ENCODE measurements around the gene GP1BA. TPM values are rescaled to one million over a fixed set of nuclear protein-coding genes. Genes with fewer than 3 reads are reported as not detected.

The GP1BA gene
- polyA plus RNA-seq, 1 donor from 2014 or later, result not detected

DNA sequence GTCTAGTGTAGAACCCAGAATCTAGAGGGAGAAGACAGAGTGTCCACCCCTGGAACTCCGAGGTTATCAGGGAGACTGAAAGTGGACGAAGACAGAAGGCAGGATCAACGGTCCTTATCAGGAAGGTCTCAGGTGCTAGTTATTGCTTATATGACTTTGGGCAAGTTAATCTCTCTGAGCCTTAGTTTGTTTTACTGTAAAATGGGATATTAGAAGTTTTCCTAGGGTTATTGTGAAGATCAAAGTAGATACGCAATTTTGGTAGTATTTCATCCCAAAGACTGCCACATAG, 9.2 kb downstream of the GP1BA start:
- Histone ChIP-seq H4K20me1 (ENCODE audit: insufficient read depth) (no peaks in the 10 kb centered on the region), H3K9me2 (ENCODE audit: insufficient read depth, low read length) (no peaks in the 10 kb centered on the region), H3K9me3 (ENCODE audit: low read length) (no peaks in the 10 kb centered on the region), H3K36me3 (ENCODE audit: insufficient read depth, low read length) (no peaks in the 10 kb centered on the region), H3K27me3 (ENCODE audit: insufficient read depth, low read depth, low read length) (no peaks in the 10 kb centered on the region), H3K9ac (ENCODE audit: low read length) (peak overlapping the region; percentile 92), H3K4me3 (ENCODE audit: low read length) (peak overlapping the region; percentile 83), H2AFZ (ENCODE audit: low read depth, low read length) (no peak overlapping the region), H3K27ac (ENCODE audit: low read length) (peak overlapping the region; percentile 97), H3F3A (ENCODE audit: insufficient read depth, low read length, poor library complexity, severe bottlenecking) (no peaks in the 10 kb centered on the region), H3K4me2 (ENCODE audit: low read length) (peak overlapping the region; percentile 86), H3K79me2 (replicated peaks; ENCODE audit: insufficient read depth, low read length) (peaks cover 23% of the 10 kb centered on the region)
- TF ChIP-seq RAD21 (conservative IDR thresholded peaks at IDR 0.05) (no peak), SMC3 (conservative IDR thresholded peaks at IDR 0.05; ENCODE audit: poor library complexity) (no peak)

DNA sequence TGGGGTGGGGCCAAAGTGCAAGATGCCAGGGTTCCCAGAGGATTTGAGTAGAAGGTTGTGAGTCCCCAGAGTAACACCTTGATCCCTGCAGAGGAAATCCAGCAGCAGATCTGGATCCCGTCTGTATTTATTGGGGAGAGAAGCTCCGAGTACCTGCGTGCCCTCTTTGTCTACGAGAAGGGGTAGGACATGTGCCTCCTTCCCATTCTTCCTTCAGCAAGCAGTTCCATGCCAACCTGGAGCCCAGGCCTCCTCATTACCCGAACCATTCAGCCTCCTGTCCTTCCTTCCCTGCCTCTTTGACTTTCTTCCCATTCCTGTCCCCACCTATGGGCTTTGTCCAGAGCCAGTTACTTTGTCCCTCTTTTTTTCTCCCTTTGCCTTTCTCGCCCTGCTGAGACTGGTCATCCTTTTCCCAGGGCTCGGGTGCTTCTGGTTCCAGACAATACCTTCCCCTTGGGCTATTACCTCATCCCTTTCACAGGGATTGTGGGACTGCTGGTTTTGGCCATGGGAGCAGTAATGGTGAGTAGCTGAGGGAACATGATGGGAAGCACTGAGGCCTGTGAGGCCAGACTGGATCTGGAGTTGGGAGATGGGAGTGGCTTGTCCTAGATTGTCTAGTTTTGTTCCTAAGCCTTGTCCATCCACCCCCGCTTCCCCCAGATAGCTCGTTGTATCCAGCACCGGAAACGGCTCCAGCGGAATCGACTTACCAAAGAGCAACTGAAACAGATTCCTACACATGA, 10.9 kb downstream of the GP1BA start:
- Histone ChIP-seq H3K9ac (ENCODE audit: low read length) (no peak overlapping the region), H3K36me3 (ENCODE audit: insufficient read depth, low read length) (no peaks in the 10 kb centered on the region), H3F3A (ENCODE audit: insufficient read depth, low read length, poor library complexity, severe bottlenecking) (no peaks in the 10 kb centered on the region), H3K27me3 (ENCODE audit: insufficient read depth, low read depth, low read length) (no peaks in the 10 kb centered on the region), H3K9me2 (ENCODE audit: insufficient read depth, low read length) (no peaks in the 10 kb centered on the region), H3K9me3 (ENCODE audit: low read length) (no peaks in the 10 kb centered on the region), H3K4me3 (ENCODE audit: low read length) (no peak overlapping the region), H3K79me2 (replicated peaks; ENCODE audit: insufficient read depth, low read length) (peaks cover 25% of the 10 kb centered on the region), H4K20me1 (ENCODE audit: insufficient read depth) (no peaks in the 10 kb centered on the region), H3K27ac (ENCODE audit: low read length) (no peak overlapping the region), H2AFZ (ENCODE audit: low read depth, low read length) (no peak overlapping the region), H3K4me2 (ENCODE audit: low read length) (no peak overlapping the region)
- TF ChIP-seq, protein P1, sequence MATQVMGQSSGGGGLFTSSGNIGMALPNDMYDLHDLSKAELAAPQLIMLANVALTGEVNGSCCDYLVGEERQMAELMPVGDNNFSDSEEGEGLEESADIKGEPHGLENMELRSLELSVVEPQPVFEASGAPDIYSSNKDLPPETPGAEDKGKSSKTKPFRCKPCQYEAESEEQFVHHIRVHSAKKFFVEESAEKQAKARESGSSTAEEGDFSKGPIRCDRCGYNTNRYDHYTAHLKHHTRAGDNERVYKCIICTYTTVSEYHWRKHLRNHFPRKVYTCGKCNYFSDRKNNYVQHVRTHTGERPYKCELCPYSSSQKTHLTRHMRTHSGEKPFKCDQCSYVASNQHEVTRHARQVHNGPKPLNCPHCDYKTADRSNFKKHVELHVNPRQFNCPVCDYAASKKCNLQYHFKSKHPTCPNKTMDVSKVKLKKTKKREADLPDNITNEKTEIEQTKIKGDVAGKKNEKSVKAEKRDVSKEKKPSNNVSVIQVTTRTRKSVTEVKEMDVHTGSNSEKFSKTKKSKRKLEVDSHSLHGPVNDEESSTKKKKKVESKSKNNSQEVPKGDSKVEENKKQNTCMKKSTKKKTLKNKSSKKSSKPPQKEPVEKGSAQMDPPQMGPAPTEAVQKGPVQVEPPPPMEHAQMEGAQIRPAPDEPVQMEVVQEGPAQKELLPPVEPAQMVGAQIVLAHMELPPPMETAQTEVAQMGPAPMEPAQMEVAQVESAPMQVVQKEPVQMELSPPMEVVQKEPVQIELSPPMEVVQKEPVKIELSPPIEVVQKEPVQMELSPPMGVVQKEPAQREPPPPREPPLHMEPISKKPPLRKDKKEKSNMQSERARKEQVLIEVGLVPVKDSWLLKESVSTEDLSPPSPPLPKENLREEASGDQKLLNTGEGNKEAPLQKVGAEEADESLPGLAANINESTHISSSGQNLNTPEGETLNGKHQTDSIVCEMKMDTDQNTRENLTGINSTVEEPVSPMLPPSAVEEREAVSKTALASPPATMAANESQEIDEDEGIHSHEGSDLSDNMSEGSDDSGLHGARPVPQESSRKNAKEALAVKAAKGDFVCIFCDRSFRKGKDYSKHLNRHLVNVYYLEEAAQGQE (IDR thresholded peaks at IDR 0.05; ENCODE audit: borderline replicate concordance), result no peak
- TF ChIP-seq EZH2 (IDR thresholded peaks at IDR 0.05; ENCODE audit: borderline replicate concordance, insufficient read depth, low read length, poor library complexity, severe bottlenecking), result no peak
- TF ChIP-seq MXI1 (conservative IDR thresholded peaks at IDR 0.05; ENCODE audit: poor library complexity, severe bottlenecking), result no peak
- no peak for TF ChIP-seq SMC3 (conservative IDR thresholded peaks at IDR 0.05; ENCODE audit: poor library complexity)
- no peak for TF ChIP-seq EP300 (conservative IDR thresholded peaks at IDR 0.05; ENCODE audit: poor library complexity, severe bottlenecking)
- no peak for TF ChIP-seq TAF1 (IDR thresholded peaks at IDR 0.05; ENCODE audit: low read depth)
- TF ChIP-seq, protein P2, sequence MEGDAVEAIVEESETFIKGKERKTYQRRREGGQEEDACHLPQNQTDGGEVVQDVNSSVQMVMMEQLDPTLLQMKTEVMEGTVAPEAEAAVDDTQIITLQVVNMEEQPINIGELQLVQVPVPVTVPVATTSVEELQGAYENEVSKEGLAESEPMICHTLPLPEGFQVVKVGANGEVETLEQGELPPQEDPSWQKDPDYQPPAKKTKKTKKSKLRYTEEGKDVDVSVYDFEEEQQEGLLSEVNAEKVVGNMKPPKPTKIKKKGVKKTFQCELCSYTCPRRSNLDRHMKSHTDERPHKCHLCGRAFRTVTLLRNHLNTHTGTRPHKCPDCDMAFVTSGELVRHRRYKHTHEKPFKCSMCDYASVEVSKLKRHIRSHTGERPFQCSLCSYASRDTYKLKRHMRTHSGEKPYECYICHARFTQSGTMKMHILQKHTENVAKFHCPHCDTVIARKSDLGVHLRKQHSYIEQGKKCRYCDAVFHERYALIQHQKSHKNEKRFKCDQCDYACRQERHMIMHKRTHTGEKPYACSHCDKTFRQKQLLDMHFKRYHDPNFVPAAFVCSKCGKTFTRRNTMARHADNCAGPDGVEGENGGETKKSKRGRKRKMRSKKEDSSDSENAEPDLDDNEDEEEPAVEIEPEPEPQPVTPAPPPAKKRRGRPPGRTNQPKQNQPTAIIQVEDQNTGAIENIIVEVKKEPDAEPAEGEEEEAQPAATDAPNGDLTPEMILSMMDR (IDR thresholded peaks at IDR 0.05; ENCODE audit: poor library complexity, severe bottlenecking), result no peak
- no peak for TF ChIP-seq POLR2AphosphoS5 (IDR thresholded peaks at IDR 0.05)
